HepG2 (cell line): ENCODE measurements around the gene ARCN1. TPM values are rescaled to one million over a fixed set of nuclear protein-coding genes. Genes with fewer than 3 reads are reported as not detected.

ENCODE experiments used
- CHD4 ChIP-seq: fragments of 200-600 bp; sonication (generic); IDR thresholded peaks from 2 replicates; pipeline ENCODE4 v1.7.0; 2017; ENCODE audit warnings: mild to moderate bottlenecking, low read length, borderline replicate concordance
- KAT8 ChIP-seq: IDR thresholded peaks from 2 replicates; pipeline ENCODE4 v1.6.1; 2016; ENCODE audit warnings: missing genetic modification reagents, missing compliant biosample characterization
- POLR2A ChIP-seq, 2 experiments: IDR thresholded peaks; 2 replicates each; pipeline ENCODE4 v1.6.1; 2011; ENCODE audit warnings: low read depth in 2 of 2, low read length in 2 of 2, mild to moderate bottlenecking in 1 of 2, moderate library complexity in 1 of 2; ENCODE audit not compliant: insufficient read depth in 1 of 2
- SPEN ChIP-seq: sonication (generic); formaldehyde crosslinking; IDR thresholded peaks from 2 replicates; pipeline ENCODE4 v1.5.1; 2020; ENCODE audit warnings: low read depth, mild to moderate bottlenecking, missing genetic modification reagents
- STAT6 ChIP-seq: sonication (generic); formaldehyde crosslinking; IDR thresholded peaks from 2 replicates; pipeline ENCODE4 v1.4.0; 2020; ENCODE audit warnings: missing genetic modification reagents, mild to moderate bottlenecking, borderline replicate concordance
- TAF15 ChIP-seq: fragments of 200-400 bp; formaldehyde crosslinking; IDR thresholded peaks from one replicate; pipeline ENCODE4 v1.6.1; 2018; ENCODE audit warnings: mild to moderate bottlenecking, low read depth, low read length; ENCODE audit not compliant: poor library complexity, severe bottlenecking
- ZBTB1 ChIP-seq: sonication (generic); formaldehyde crosslinking; IDR thresholded peaks from 2 replicates; pipeline ENCODE4 v1.4.0; 2020; ENCODE audit warnings: missing genetic modification reagents, borderline replicate concordance
- ZBTB2 ChIP-seq: sonication (generic); formaldehyde crosslinking; IDR thresholded peaks from 2 replicates; pipeline ENCODE4 v1.8.0; 2022; ENCODE audit warnings: low read depth, missing genetic modification reagents
- ZFP36 ChIP-seq: fragments of 150-350 bp; IDR thresholded peaks from 2 replicates; pipeline ENCODE4 v1.6.1; 2018; ENCODE audit warnings: borderline replicate concordance, low read length, low read depth; ENCODE audit not compliant: partially characterized antibody
- ZMYM2 ChIP-seq: sonication (generic); formaldehyde crosslinking; IDR thresholded peaks from 2 replicates; pipeline ENCODE4 v1.8.0; 2022; ENCODE audit warnings: mild to moderate bottlenecking, missing genetic modification reagents
- ZNF331 ChIP-seq: sonication (generic); formaldehyde crosslinking; IDR thresholded peaks from 2 replicates; pipeline ENCODE4 v1.4.0; 2020; ENCODE audit warnings: missing genetic modification reagents
- ZNF557 ChIP-seq: sonication (generic); formaldehyde crosslinking; IDR thresholded peaks from 2 replicates; pipeline ENCODE4 v1.4.0; 2020; ENCODE audit warnings: missing genetic modification reagents
- polyA plus RNA-seq, 8 experiments: library from polyadenylated mRNA; depleted of rRNA in 3 of 8; stranded (reverse) in 7 of 8; unstranded in 1 of 8; fragments of >200 nt; fragmentation: Illumina TruSeq in 4 of 8; extraction: Trizol in 4 of 8; gene quantifications; 2 replicates each; pipeline versions ENCODE4 v1.2.1 to v1.2.3, GENCODE V29; 2011 to 2016; ENCODE audit warnings: low read depth in 4 of 8, missing spikeins in 1 of 8, mixed read lengths in 1 of 8; ENCODE audit not compliant: insufficient read depth in 1 of 8
- total RNA-seq, 5 experiments: library from RNA; depleted of rRNA; stranded (reverse); fragments of >200 nt; fragmentation: Illumina TruSeq; extraction: Trizol; gene quantifications; 2 replicates each; pipeline ENCODE4 v1.2.3, GENCODE V29; 2016; ENCODE audit warnings: low read depth in 1 of 5
- TF ChIP-seq, protein P1 (sequence below): IDR thresholded peaks from 2 replicates; pipeline ENCODE4 v1.6.1; 2012; ENCODE audit warnings: low read depth, low read length, improper control_type of control experiment
- TF ChIP-seq, protein P2 (sequence below): sonication (generic); formaldehyde crosslinking; IDR thresholded peaks from one replicate; pipeline ENCODE4 v1.5.1; 2020; ENCODE audit warnings: mild to moderate bottlenecking, missing genetic modification reagents; ENCODE audit errors: not compliant biosample characterization

ARCN1 gene
- total and polyA plus RNA-seq, 2 of the 13 experiments (the other 11 are each of a cell fraction or from before 2014, with no cell fraction given) = 148 to 200 TPM

- TF ChIP-seq ZMYM2 (CRISPR knock-in tag) (no peak), ZNF557 (CRISPR knock-in tag) (no peak), SPEN (CRISPR knock-in tag) (0 out of 2 replicates have a peak, but pooled peaks have one; percentile 9), KAT8 (peak; percentile 10; the same call in 1 of the 2 replicates), ZBTB1 (no peak), STAT6 (CRISPR knock-in tag) (no peak), CHD4 (no peak), POLR2A (IDR thresholded peaks at IDR 0.05; ENCODE audit: insufficient read depth in 1 of 2, low read depth in 2 of 2, low read length in 2 of 2) (no peak), ZFP36 (no peak), ZBTB2 (CRISPR knock-in tag) (no peak), ZNF331 (CRISPR knock-in tag) (no peak), TAF15 (no peak)
- TF ChIP-seq, protein P1, sequence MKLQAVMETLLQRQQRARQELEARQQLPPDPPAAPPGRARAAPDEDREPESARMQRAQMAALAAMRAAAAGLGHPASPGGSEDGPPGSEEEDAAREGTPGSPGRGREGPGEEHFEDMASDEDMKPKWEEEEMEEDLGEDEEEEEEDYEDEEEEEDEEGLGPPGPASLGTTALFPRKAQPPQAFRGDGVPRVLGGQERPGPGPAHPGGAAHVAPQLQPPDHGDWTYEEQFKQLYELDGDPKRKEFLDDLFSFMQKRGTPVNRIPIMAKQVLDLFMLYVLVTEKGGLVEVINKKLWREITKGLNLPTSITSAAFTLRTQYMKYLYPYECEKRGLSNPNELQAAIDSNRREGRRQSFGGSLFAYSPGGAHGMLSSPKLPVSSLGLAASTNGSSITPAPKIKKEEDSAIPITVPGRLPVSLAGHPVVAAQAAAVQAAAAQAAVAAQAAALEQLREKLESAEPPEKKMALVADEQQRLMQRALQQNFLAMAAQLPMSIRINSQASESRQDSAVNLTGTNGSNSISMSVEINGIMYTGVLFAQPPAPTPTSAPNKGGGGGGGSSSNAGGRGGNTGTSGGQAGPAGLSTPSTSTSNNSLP = no peak
- TF ChIP-seq, protein P2, sequence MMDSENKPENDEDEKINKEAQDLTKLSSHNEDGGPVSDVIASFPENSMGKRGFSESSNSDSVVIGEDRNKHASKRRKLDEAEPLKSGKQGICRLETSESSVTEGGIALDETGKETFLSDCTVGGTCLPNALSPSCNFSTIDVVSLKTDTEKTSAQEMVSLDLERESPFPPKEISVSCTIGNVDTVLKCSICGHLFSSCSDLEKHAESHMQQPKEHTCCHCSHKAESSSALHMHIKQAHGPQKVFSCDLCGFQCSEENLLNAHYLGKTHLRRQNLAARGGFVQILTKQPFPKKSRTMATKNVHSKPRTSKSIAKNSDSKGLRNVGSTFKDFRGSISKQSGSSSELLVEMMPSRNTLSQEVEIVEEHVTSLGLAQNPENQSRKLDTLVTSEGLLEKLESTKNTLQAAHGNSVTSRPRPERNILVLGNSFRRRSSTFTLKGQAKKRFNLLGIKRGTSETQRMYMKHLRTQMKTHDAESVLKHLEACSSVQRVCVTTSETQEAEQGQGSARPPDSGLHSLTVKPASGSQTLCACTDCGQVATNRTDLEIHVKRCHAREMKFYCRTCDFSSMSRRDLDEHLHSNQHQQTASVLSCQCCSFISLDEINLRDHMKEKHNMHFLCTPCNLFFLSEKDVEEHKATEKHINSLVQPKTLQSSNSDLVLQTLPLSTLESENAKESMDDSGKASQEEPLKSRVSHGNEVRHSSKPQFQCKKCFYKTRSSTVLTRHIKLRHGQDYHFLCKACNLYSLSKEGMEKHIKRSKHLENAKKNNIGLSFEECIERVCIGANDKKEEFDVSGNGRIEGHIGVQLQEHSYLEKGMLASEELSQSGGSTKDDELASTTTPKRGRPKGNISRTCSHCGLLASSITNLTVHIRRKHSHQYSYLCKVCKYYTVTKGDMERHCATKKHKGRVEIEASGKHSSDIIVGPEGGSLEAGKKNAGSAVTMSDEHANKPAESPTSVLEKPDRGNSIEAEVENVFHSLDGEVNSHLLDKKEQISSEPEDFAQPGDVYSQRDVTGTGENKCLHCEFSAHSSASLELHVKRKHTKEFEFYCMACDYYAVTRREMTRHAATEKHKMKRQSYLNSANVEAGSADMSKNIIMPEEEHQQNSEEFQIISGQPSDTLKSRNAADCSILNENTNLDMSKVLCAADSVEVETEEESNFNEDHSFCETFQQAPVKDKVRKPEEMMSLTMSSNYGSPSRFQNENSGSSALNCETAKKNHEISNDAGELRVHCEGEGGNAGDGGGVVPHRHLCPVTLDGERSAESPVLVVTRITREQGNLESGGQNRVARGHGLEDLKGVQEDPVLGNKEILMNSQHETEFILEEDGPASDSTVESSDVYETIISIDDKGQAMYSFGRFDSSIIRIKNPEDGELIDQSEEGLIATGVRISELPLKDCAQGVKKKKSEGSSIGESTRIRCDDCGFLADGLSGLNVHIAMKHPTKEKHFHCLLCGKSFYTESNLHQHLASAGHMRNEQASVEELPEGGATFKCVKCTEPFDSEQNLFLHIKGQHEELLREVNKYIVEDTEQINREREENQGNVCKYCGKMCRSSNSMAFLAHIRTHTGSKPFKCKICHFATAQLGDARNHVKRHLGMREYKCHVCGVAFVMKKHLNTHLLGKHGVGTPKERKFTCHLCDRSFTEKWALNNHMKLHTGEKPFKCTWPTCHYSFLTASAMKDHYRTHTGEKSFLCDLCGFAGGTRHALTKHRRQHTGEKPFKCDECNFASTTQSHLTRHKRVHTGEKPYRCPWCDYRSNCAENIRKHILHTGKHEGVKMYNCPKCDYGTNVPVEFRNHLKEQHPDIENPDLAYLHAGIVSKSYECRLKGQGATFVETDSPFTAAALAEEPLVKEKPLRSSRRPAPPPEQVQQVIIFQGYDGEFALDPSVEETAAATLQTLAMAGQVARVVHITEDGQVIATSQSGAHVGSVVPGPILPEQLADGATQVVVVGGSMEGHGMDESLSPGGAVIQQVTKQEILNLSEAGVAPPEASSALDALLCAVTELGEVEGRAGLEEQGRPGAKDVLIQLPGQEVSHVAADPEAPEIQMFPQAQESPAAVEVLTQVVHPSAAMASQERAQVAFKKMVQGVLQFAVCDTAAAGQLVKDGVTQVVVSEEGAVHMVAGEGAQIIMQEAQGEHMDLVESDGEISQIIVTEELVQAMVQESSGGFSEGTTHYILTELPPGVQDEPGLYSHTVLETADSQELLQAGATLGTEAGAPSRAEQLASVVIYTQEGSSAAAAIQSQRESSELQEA (CRISPR knock-in tag) = no peak
These were observed 35.5 kb downstream of the ARCN1 start, which contains the start of gene PHLDB1 (continued) for GRCh38 chr11:118607401-118608359.
